RKO (cell line): ENCODE results near the gene PTPRO.

Experiments
- DNase-seq: peaks from one replicate; pipeline ENCODE4 v3.0.0-alpha.2; 2016; ENCODE audit warnings: low spot score

Gene PTPRO

GRCh38 chr12:15527201-15528080 is 205.1 kb downstream of the PTPRO start:
- DNase-seq: peak; percentile 35

- DNase-seq: no peak
Observed at GRCh38 chr12:15528666-15529065, 206.4 kb downstream of the PTPRO start.

GRCh38 chr12:15530361-15530760 is 208.1 kb downstream of the PTPRO start:
- no peak for DNase-seq

- peak; percentile 60 for DNase-seq
Observed at GRCh38 chr12:15532364-15532977, 210.2 kb downstream of the PTPRO start.

GRCh38 chr12:15534322-15534721 is 212.0 kb downstream of the PTPRO start:
- no peak for DNase-seq

- no peak for DNase-seq
Observed at GRCh38 chr12:15534874-15535273, 212.6 kb downstream of the PTPRO start.

GRCh38 chr12:15535352-15535781 is 213.1 kb downstream of the PTPRO start:
- no peak for DNase-seq

GRCh38 chr12:15536446-15536845 is 214.1 kb downstream of the PTPRO start:
- no peak for DNase-seq

- no peak for DNase-seq
Observed at GRCh38 chr12:15538881-15539280, 216.6 kb downstream of the PTPRO start.

GRCh38 chr12:15540005-15540404 is 217.7 kb downstream of the PTPRO start:
- DNase-seq: no peak

- no peak for DNase-seq
Observed at GRCh38 chr12:15540469-15540872, 218.2 kb downstream of the PTPRO start.

GRCh38 chr12:15541996-15542631 is 219.8 kb downstream of the PTPRO start:
- DNase-seq: no peak

GRCh38 chr12:15543347-15543746 is 221.0 kb downstream of the PTPRO start:
- no peak for DNase-seq

GRCh38 chr12:15544589-15544988 is 222.3 kb downstream of the PTPRO start:
- DNase-seq: no peak

- no peak for DNase-seq
Observed at GRCh38 chr12:15545334-15545733, 223.0 kb downstream of the PTPRO start.

GRCh38 chr12:15546102-15546701 is 223.9 kb downstream of the PTPRO start:
- DNase-seq: no peak

GRCh38 chr12:15547063-15547462 is 224.8 kb downstream of the PTPRO start:
- DNase-seq: no peak

- DNase-seq: no peak
Observed at GRCh38 chr12:15547691-15548090, 225.4 kb downstream of the PTPRO start.

- no peak for DNase-seq
Observed at GRCh38 chr12:15550793-15551192, 228.5 kb downstream of the PTPRO start.

GRCh38 chr12:15555446-15555845 is 233.1 kb downstream of the PTPRO start:
- no peak for DNase-seq

GRCh38 chr12:15556411-15557102 is 234.2 kb downstream of the PTPRO start:
- no peak for DNase-seq
